Caco-2 (cell line): ENCODE results near the gene RARRES2. TPM values are rescaled to one million over a fixed set of nuclear protein-coding genes. Genes with fewer than 3 reads are reported as not detected.
"Not testable (repeated sequence)": the region's sequence is repeated elsewhere in the genome, so short reads cannot be mapped to it uniquely, and the experiment has no call there.

Experiments
- BruUV-seq: library from RNA; stranded (reverse); fragments of 400-500 nt; replicated peaks from 2 replicates; lab custom pipeline; 2021; lab: Mats Ljungman, UMichigan
- CTCF ChIA-PET: fragments of 300-600 bp; sonication (Branson Sonifier 250); formaldehyde crosslinking; loops from one replicate; lab custom pipeline; 2022; ENCODE audit warnings: antibody characterized with exemption; lab: Charles Lee
- POLR2A ChIA-PET: fragments of 300-600 bp; sonication (Branson Sonifier 250); formaldehyde crosslinking; loops from one replicate; lab custom pipeline; 2022; ENCODE audit warnings: antibody characterized with exemption; lab: Charles Lee
- DNase-seq, 2 experiments: peaks; one replicate each; pipeline versions ENCODE4 v3.0.0 to v3.0.0-alpha.2; 2020 to 2022
- H3K27me3 ChIP-seq: replicated peaks from 2 replicates; pipeline ENCODE4 v1.6.0; 2011; ENCODE audit warnings: low read length; ENCODE audit not compliant: control insufficient read depth, insufficient read depth
- H3K36me3 ChIP-seq: 2 replicates; pipeline ENCODE4 v1.5.1; 2011; ENCODE audit warnings: low read length; ENCODE audit not compliant: control insufficient read depth, insufficient read depth
- H3K4me1 ChIP-seq: fragments of 250-450 bp; sonication (Bioruptor Pico); 2 replicates; pipeline ENCODE4 v1.5.1; 2020; ENCODE audit warnings: mild to moderate bottlenecking
- H3K4me3 ChIP-seq: 2 replicates; pipeline ENCODE4 v1.5.1; 2011; ENCODE audit warnings: low read depth, mild to moderate bottlenecking, control low read depth, low read length
- H3K9me3 ChIP-seq: fragments of 250-450 bp; sonication (Bioruptor Pico); 2 replicates; pipeline ENCODE4 v1.5.1; 2020; ENCODE audit warnings: mild to moderate bottlenecking, moderate library complexity
- H3K27ac Mint-ChIP-seq: one replicate; pipeline ENCODE4 v1.8.0; 2022; ENCODE audit warnings: mixed read lengths; ENCODE audit not compliant: unreplicated experiment
- H3K27me3 Mint-ChIP-seq: one replicate; pipeline ENCODE4 v1.8.0; 2022; ENCODE audit warnings: mixed read lengths; ENCODE audit not compliant: insufficient read depth, unreplicated experiment
- H3K36me3 Mint-ChIP-seq: one replicate; pipeline ENCODE4 v1.8.0; 2022; ENCODE audit warnings: mild to moderate bottlenecking, mixed read lengths; ENCODE audit not compliant: insufficient read depth, unreplicated experiment
- H3K4me1 Mint-ChIP-seq: one replicate; pipeline ENCODE4 v1.8.0; 2022; ENCODE audit warnings: low read depth, mixed read lengths; ENCODE audit not compliant: unreplicated experiment
- H3K4me3 Mint-ChIP-seq: one replicate; pipeline ENCODE4 v1.8.0; 2022; ENCODE audit warnings: mild to moderate bottlenecking, moderate library complexity, mixed read lengths; ENCODE audit not compliant: unreplicated experiment
- H3K9me3 Mint-ChIP-seq: one replicate; pipeline ENCODE4 v1.8.0; 2022; ENCODE audit warnings: mixed read lengths; ENCODE audit not compliant: unreplicated experiment
- intact Hi-C: fragments of 100-400 bp; cut with micrococcal nuclease; formaldehyde crosslinking; loops from one replicate; pipeline ENCODE4 v1.10.0; 2022; ENCODE audit not compliant: unreplicated experiment
- total RNA-seq: library from RNA; stranded (reverse); gene quantifications from 2 replicates; pipeline ENCODE4 v1.2.3, GENCODE V29; 2022

Gene RARRES2
- total RNA-seq, 1 experiment from 2014 or later, result not detected

DNA sequence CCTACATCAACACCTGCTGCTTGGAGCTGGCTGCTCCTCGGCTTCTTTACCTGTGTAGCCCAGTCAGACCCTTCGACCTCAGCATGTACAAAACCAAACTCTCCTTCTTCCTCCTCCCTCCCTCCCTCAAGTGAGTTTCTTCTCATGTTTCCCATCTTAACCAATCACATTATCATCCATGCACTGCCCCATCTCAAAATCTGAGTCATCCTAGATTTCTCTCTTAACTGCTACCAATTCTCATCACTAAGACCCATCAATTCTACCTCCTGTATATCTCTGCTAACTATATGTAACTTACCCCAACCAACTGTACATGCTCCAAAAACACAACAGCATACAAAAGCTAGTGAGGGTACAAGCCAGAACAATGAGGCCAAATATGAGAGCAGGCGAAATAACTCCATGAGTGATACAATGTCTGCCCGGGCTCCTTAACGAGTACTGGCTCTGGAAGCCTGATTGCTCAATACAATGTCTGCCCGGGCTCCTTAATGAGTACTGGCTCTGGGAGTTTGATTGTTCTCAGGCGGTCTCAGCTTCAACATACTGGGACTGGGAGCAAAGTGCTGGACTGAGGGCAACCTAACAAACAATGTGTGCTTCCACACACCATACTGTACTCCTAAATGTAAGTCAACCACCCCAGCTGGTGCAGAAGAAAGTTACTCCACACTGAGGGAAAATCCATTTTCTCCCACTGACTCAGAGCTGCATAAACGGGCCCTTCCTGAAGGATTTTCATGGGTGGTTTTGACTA is 36.8 kb downstream of the RARRES2 start:
- H3K4me1 Mint-ChIP-seq, result peaks cover 13% of the 10 kb centered on the region
- H3K27ac Mint-ChIP-seq, H3K36me3 ChIP-seq, intact Hi-C loops, POLR2A ChIA-PET, H3K9me3 ChIP-seq, H3K4me3 Mint-ChIP-seq, H3K27me3 Mint-ChIP-seq, BruUV-seq, H3K36me3 Mint-ChIP-seq, H3K27me3 ChIP-seq, H3K4me3 ChIP-seq, DNase-seq, CTCF ChIA-PET, H3K4me1 ChIP-seq: not testable (repeated sequence)
- H3K9me3 Mint-ChIP-seq, result peaks cover 10% of the 10 kb centered on the region

- BruUV-seq, H3K27ac Mint-ChIP-seq, H3K4me1 Mint-ChIP-seq, H3K9me3 ChIP-seq, H3K9me3 Mint-ChIP-seq, H3K4me1 ChIP-seq, H3K4me3 ChIP-seq, H3K36me3 Mint-ChIP-seq, H3K27me3 Mint-ChIP-seq, H3K36me3 ChIP-seq, CTCF ChIA-PET, POLR2A ChIA-PET, DNase-seq, H3K4me3 Mint-ChIP-seq, H3K27me3 ChIP-seq, intact Hi-C loops: not testable (repeated sequence)
These were observed 38.5 kb downstream of the RARRES2 start for GRCh38 chr7:150302908-150303310.

- H3K9me3 Mint-ChIP-seq, H3K4me1 Mint-ChIP-seq, intact Hi-C loops, POLR2A ChIA-PET, H3K27me3 Mint-ChIP-seq, H3K27ac Mint-ChIP-seq, H3K36me3 Mint-ChIP-seq, H3K4me3 Mint-ChIP-seq, H3K9me3 ChIP-seq, H3K36me3 ChIP-seq, H3K27me3 ChIP-seq, BruUV-seq, DNase-seq, H3K4me1 ChIP-seq, H3K4me3 ChIP-seq, CTCF ChIA-PET: not testable (repeated sequence)
These were observed 43.5 kb downstream of the RARRES2 start for GRCh38 chr7:150297978-150298377.

GRCh38 chr7:150296802-150297201 is 44.6 kb downstream of the RARRES2 start:
- H3K4me1 Mint-ChIP-seq, H3K36me3 ChIP-seq, H3K9me3 ChIP-seq, CTCF ChIA-PET, H3K36me3 Mint-ChIP-seq, H3K4me3 ChIP-seq, BruUV-seq, H3K27me3 Mint-ChIP-seq, H3K4me1 ChIP-seq, H3K4me3 Mint-ChIP-seq, H3K27me3 ChIP-seq, H3K27ac Mint-ChIP-seq, DNase-seq, H3K9me3 Mint-ChIP-seq, POLR2A ChIA-PET, intact Hi-C loops: not testable (repeated sequence)

DNA sequence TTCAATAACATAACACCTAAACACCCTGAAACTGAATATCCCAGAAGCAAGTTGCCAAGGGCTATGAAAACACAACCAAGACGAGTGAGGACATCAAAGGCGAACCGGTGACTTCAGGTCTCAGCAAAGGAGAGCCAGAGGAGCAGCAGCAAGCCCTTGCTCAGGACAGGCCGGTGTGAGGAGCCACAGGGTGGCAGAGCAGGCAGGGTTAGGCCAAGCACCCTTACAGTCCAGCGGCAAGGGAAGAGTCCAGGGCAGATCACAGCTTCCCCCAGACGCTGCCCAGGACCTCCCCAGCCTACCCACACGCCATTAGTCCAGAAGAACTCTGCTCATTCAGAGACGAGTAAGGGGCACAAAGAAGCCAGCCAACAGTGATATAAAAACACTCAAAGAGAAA is 45.8 kb downstream of the RARRES2 start:
- H3K4me3 ChIP-seq, H3K9me3 Mint-ChIP-seq, H3K27me3 ChIP-seq, intact Hi-C loops, CTCF ChIA-PET, H3K36me3 Mint-ChIP-seq, POLR2A ChIA-PET, BruUV-seq, H3K27ac Mint-ChIP-seq, H3K36me3 ChIP-seq, H3K9me3 ChIP-seq, DNase-seq, H3K27me3 Mint-ChIP-seq, H3K4me3 Mint-ChIP-seq, H3K4me1 Mint-ChIP-seq, H3K4me1 ChIP-seq: not testable (repeated sequence)

GRCh38 chr7:150295027-150295426 is 46.4 kb downstream of the RARRES2 start:
- intact Hi-C loops, H3K4me1 ChIP-seq, H3K4me3 Mint-ChIP-seq, H3K27me3 ChIP-seq, H3K36me3 Mint-ChIP-seq, POLR2A ChIA-PET, H3K27me3 Mint-ChIP-seq, CTCF ChIA-PET, H3K4me3 ChIP-seq, DNase-seq, H3K9me3 Mint-ChIP-seq, H3K9me3 ChIP-seq, H3K36me3 ChIP-seq, H3K4me1 Mint-ChIP-seq, BruUV-seq, H3K27ac Mint-ChIP-seq: not testable (repeated sequence)

- H3K36me3 ChIP-seq, H3K36me3 Mint-ChIP-seq, H3K4me3 ChIP-seq, POLR2A ChIA-PET, H3K27me3 Mint-ChIP-seq, BruUV-seq, intact Hi-C loops, H3K9me3 Mint-ChIP-seq, H3K27me3 ChIP-seq, CTCF ChIA-PET, H3K4me1 Mint-ChIP-seq, DNase-seq, H3K4me3 Mint-ChIP-seq, H3K9me3 ChIP-seq, H3K27ac Mint-ChIP-seq, H3K4me1 ChIP-seq: not testable (repeated sequence)
These were observed 51.1 kb downstream of the RARRES2 start for GRCh38 chr7:150290317-150290716.
